OCI-LY1 (cell line): ENCODE results near the gene PRADC1.

Experiments used
- H2AFZ ChIP-seq: fragments of 200-600 bp; sonication (generic), shearing (Covaris generic); 2 replicates; pipeline ENCODE4 v1.6.0; 2014; ENCODE audit warnings: antibody characterized with exemption, mild to moderate bottlenecking, low read length
- H3F3A ChIP-seq: fragments of 200-600 bp; sonication (generic), shearing (Covaris generic); 2 replicates; pipeline ENCODE4 v1.6.0; 2014; ENCODE audit warnings: mild to moderate bottlenecking, antibody characterized with exemption, low read length, moderate library complexity; ENCODE audit not compliant: insufficient read depth
- H3K27ac ChIP-seq: fragments of 200-600 bp; sonication (generic); 2 replicates; pipeline ENCODE4 v1.5.1; 2014; ENCODE audit warnings: low read length, mixed run types, mild to moderate bottlenecking, low read depth; ENCODE audit not compliant: poor library complexity, severe bottlenecking
- H3K27me3 ChIP-seq: fragments of 200-600 bp; sonication (generic); 2 replicates; pipeline ENCODE4 v1.6.0; 2014; ENCODE audit warnings: antibody characterized with exemption, mild to moderate bottlenecking, low read length, moderate library complexity; ENCODE audit not compliant: insufficient read depth
- H3K36me3 ChIP-seq: fragments of 200-600 bp; sonication (generic); 2 replicates; pipeline ENCODE4 v1.6.1; 2014; ENCODE audit warnings: mild to moderate bottlenecking, antibody characterized with exemption, low read length, moderate library complexity, mixed read lengths; ENCODE audit not compliant: insufficient read depth
- H3K4me1 ChIP-seq: fragments of 200-600 bp; sonication (generic); 2 replicates; pipeline ENCODE4 v1.5.1; 2014; ENCODE audit warnings: mild to moderate bottlenecking, low read length, moderate library complexity; ENCODE audit not compliant: insufficient read depth, severe bottlenecking
- H3K4me2 ChIP-seq: fragments of 200-600 bp; sonication (generic), shearing (Covaris generic); 2 replicates; pipeline ENCODE4 v1.6.1; 2014; ENCODE audit warnings: low read length
- H3K4me3 ChIP-seq: fragments of 200-600 bp; sonication (generic); 2 replicates; pipeline ENCODE4 v1.5.1; 2014; ENCODE audit warnings: low read length, low read depth, mild to moderate bottlenecking, mixed read lengths; ENCODE audit not compliant: poor library complexity, severe bottlenecking
- H3K79me2 ChIP-seq: fragments of 200-600 bp; shearing (Covaris generic); 2 replicates; pipeline ENCODE4 v1.6.1; 2016; ENCODE audit warnings: mixed run types, low read length, mixed read lengths; ENCODE audit not compliant: insufficient read depth
- H3K9ac ChIP-seq: fragments of 200-600 bp; sonication (generic), shearing (Covaris generic); 2 replicates; pipeline ENCODE4 v1.6.1; 2014; ENCODE audit warnings: mild to moderate bottlenecking, low read length, mixed read lengths
- H3K9me2 ChIP-seq: fragments of 200-600 bp; sonication (generic), shearing (Covaris generic); 2 replicates; pipeline ENCODE4 v1.6.1; 2014; ENCODE audit warnings: low read depth, mild to moderate bottlenecking, low read length, mixed read lengths
- H3K9me3 ChIP-seq: fragments of 200-600 bp; shearing (Covaris generic); 2 replicates; pipeline ENCODE4 v1.6.1; 2014; ENCODE audit warnings: low read length, mixed read lengths
- H4K20me1 ChIP-seq: fragments of 200-600 bp; sonication (generic), shearing (Covaris generic); 2 replicates; pipeline ENCODE4 v1.6.0; 2016; ENCODE audit warnings: mild to moderate bottlenecking, low read length; ENCODE audit not compliant: insufficient read depth
- EZH2 ChIP-seq: fragments of 200-600 bp; sonication (generic), shearing (Covaris generic); IDR thresholded peaks from 2 replicates; pipeline ENCODE4 v1.8.0; 2017; ENCODE audit warnings: borderline replicate concordance, mixed run types, mild to moderate bottlenecking, antibody characterized with exemption, low read length, moderate library complexity, mixed read lengths
- TF ChIP-seq, protein P1 (sequence below): fragments of 200-600 bp; sonication (generic), shearing (Covaris generic); IDR thresholded peaks from 2 replicates; pipeline ENCODE4 v1.5.1; 2017; ENCODE audit warnings: mild to moderate bottlenecking, antibody characterized with exemption, low read length, moderate library complexity, mixed read lengths

Gene PRADC1

DNA sequence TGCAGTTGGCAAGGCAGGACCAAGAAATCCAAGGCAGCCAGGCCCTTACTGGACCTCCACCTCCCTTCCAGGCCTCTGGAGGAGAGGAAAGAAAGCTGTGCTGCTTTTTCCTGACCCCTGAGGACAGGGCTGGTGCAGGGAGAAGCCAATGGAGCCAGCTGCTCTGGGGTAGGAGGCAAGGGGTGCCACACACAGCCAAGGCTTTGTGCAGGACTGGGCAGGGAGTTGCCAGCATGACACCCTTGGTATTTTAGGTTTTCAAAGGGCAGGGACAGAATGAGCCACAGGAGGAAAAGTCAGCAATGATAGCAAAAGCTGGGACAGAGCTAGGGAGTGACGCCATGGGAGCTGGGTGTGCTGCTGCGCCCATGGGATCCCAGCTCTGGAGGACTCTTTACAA is 24.0 kb upstream of the PRADC1 start:
- Histone ChIP-seq H3K27me3 (no peaks in the 10 kb centered on the region), H3K9me2 (no peaks in the 10 kb centered on the region), H3K79me2 (no peaks in the 10 kb centered on the region), H3K9me3 (no peaks in the 10 kb centered on the region), H3K27ac (no peak overlapping the region), H3K36me3 (peaks cover 86% of the 10 kb centered on the region), H4K20me1 (no peaks in the 10 kb centered on the region), H3K4me3 (no peak overlapping the region), H3K4me2 (no peak overlapping the region), H2AFZ (no peak overlapping the region), H3K9ac (no peak overlapping the region), H3K4me1 (no peaks in the 10 kb centered on the region), H3F3A (peaks cover 4% of the 10 kb centered on the region; the same call in 1 of the 2 replicates)
- TF ChIP-seq, protein P1, sequence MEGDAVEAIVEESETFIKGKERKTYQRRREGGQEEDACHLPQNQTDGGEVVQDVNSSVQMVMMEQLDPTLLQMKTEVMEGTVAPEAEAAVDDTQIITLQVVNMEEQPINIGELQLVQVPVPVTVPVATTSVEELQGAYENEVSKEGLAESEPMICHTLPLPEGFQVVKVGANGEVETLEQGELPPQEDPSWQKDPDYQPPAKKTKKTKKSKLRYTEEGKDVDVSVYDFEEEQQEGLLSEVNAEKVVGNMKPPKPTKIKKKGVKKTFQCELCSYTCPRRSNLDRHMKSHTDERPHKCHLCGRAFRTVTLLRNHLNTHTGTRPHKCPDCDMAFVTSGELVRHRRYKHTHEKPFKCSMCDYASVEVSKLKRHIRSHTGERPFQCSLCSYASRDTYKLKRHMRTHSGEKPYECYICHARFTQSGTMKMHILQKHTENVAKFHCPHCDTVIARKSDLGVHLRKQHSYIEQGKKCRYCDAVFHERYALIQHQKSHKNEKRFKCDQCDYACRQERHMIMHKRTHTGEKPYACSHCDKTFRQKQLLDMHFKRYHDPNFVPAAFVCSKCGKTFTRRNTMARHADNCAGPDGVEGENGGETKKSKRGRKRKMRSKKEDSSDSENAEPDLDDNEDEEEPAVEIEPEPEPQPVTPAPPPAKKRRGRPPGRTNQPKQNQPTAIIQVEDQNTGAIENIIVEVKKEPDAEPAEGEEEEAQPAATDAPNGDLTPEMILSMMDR: no peak
- TF ChIP-seq EZH2: no peak

DNA sequence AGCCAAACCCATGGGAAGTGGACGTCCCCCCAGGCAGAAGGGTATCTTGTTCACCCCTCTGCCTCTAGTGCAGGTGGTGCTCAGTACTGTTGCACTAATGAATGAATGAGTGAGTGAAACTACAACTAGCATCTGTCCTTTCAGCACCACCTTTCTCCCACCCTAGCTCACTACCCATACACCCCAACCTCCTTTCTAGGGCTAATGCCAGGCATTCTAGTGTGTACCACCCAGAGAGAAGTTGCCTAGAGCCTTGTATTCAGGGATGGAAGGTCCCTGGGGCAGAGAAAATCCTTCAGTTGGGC is 23.5 kb upstream of the PRADC1 start:
- Histone ChIP-seq H3K36me3 (peaks cover 89% of the 10 kb centered on the region), H3K9me3 (no peaks in the 10 kb centered on the region), H3K4me2 (no peak overlapping the region), H3K9ac (no peak overlapping the region), H2AFZ (no peak overlapping the region), H3K27ac (no peak overlapping the region), H3K79me2 (no peaks in the 10 kb centered on the region), H3K27me3 (no peaks in the 10 kb centered on the region), H3K4me1 (no peaks in the 10 kb centered on the region), H4K20me1 (no peaks in the 10 kb centered on the region), H3K4me3 (no peak overlapping the region), H3F3A (peaks cover 4% of the 10 kb centered on the region; the same call in 1 of the 2 replicates), H3K9me2 (no peaks in the 10 kb centered on the region)
- TF ChIP-seq EZH2: no peak
- TF ChIP-seq, protein P1: no peak

DNA sequence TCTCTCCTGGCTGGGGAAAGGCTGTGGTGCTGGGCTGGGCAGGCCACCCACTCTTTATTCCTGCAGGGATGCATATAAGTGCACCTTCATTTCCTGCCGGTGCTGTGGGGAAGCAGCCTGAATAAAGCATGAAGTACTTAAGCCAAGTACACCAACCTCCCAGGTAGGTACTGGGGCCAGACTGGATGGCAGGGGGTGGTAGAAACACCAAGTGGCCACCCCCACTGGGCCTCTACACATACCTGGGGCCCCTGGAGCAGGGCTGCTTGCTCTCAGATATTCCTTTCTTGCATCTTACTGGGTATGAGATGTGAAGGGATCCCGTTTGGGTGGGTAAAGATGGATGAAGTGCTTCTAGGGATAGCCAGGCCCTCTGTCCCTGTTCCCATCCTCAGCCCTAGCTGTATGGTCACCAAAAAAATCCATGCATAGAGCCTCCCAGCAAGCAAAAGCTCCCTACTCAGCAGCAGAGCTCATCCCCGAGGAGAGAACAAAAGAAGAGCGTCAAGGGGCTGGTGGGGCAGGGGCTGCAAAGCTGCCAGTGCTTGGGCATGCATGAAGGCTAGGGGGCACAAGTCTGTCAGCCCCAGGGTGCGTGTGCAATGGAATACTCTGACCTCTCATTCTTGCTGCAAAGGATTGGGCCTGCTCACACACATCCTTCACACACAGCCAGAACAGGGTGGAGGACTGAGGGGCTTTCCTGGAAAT is 23.0 kb upstream of the PRADC1 start:
- H3K36me3 ChIP-seq: peaks cover 90% of the 10 kb centered on the region

More for the DNA sequence above, 23.0 kb upstream of the PRADC1 start:
- Histone ChIP-seq H3K9me2 (no peaks in the 10 kb centered on the region), H3K4me3 (no peak overlapping the region), H3K4me1 (no peaks in the 10 kb centered on the region), H3K4me2 (no peak overlapping the region), H3K27me3 (no peaks in the 10 kb centered on the region), H3K9me3 (no peaks in the 10 kb centered on the region), H4K20me1 (no peaks in the 10 kb centered on the region), H3F3A (peaks cover 4% of the 10 kb centered on the region; the same call in 1 of the 2 replicates), H3K9ac (no peak overlapping the region), H2AFZ (no peak overlapping the region), H3K27ac (no peak overlapping the region), H3K79me2 (no peaks in the 10 kb centered on the region)
- TF ChIP-seq EZH2: no peak
- TF ChIP-seq, protein P1: no peak
